SK-N-SH (cell line): Measurements from ENCODE around the gene RHBDL2.

Experiments
- NFIC ChIP-seq: IDR thresholded peaks from 2 replicates; pipeline ENCODE4 v1.4.0; 2012; ENCODE audit warnings: borderline replicate concordance
- POLR2AphosphoS5 ChIP-seq: IDR thresholded peaks from 2 replicates; pipeline ENCODE4 v1.6.1; 2012; ENCODE audit warnings: low read depth, low read length
- RFX5 ChIP-seq: IDR thresholded peaks from 2 replicates; pipeline ENCODE4 v1.6.1; 2012; ENCODE audit warnings: mild to moderate bottlenecking, improper control_type of control experiment, low read length
- SIN3A ChIP-seq: IDR thresholded peaks from 2 replicates; pipeline ENCODE4 v1.6.1; 2012; ENCODE audit warnings: low read depth, mild to moderate bottlenecking, low read length, moderate library complexity, borderline replicate concordance
- TF ChIP-seq, protein P1 (sequence below): IDR thresholded peaks from 2 replicates; pipeline ENCODE4 v1.4.0; 2012; ENCODE audit warnings: low read depth, borderline replicate concordance
- TF ChIP-seq, protein P2 (sequence below): fragments of 200-600 bp; sonication (generic); IDR thresholded peaks from 2 replicates; pipeline ENCODE4 v1.6.1; 2017; ENCODE audit warnings: antibody characterized with exemption, mild to moderate bottlenecking, moderate library complexity

DNA sequence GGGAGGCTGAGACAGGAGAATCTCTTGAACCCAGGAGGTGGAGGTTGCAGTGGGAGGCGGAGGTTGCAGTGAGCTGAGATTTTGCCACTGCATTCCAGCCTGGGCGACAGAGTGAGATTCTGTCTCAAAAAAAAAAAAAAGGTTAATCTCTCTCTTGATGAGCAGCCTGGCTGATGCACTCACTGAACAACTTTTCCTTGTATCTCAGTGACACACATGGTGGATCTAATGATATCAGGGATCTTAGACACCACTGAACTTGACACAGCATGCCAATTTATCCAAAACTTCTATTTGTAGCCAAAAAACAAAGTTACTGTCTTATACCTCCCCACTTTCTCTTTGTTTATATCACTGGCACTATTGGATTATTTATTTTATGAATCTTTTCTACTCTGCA, 16.2 kb downstream of the RHBDL2 start:
- TF ChIP-seq, protein P1, sequence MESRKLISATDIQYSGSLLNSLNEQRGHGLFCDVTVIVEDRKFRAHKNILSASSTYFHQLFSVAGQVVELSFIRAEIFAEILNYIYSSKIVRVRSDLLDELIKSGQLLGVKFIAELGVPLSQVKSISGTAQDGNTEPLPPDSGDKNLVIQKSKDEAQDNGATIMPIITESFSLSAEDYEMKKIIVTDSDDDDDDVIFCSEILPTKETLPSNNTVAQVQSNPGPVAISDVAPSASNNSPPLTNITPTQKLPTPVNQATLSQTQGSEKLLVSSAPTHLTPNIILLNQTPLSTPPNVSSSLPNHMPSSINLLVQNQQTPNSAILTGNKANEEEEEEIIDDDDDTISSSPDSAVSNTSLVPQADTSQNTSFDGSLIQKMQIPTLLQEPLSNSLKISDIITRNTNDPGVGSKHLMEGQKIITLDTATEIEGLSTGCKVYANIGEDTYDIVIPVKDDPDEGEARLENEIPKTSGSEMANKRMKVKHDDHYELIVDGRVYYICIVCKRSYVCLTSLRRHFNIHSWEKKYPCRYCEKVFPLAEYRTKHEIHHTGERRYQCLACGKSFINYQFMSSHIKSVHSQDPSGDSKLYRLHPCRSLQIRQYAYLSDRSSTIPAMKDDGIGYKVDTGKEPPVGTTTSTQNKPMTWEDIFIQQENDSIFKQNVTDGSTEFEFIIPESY, result no peak
- no peak for TF ChIP-seq NFIC
- no peak for TF ChIP-seq RFX5
- TF ChIP-seq POLR2AphosphoS5, result no peak
- TF ChIP-seq, protein P2, sequence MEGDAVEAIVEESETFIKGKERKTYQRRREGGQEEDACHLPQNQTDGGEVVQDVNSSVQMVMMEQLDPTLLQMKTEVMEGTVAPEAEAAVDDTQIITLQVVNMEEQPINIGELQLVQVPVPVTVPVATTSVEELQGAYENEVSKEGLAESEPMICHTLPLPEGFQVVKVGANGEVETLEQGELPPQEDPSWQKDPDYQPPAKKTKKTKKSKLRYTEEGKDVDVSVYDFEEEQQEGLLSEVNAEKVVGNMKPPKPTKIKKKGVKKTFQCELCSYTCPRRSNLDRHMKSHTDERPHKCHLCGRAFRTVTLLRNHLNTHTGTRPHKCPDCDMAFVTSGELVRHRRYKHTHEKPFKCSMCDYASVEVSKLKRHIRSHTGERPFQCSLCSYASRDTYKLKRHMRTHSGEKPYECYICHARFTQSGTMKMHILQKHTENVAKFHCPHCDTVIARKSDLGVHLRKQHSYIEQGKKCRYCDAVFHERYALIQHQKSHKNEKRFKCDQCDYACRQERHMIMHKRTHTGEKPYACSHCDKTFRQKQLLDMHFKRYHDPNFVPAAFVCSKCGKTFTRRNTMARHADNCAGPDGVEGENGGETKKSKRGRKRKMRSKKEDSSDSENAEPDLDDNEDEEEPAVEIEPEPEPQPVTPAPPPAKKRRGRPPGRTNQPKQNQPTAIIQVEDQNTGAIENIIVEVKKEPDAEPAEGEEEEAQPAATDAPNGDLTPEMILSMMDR, result no peak
- no peak for TF ChIP-seq SIN3A
